K562 (cell line): Measurements from ENCODE around the gene VMP1. TPM values are rescaled to one million over a fixed set of nuclear protein-coding genes. Genes with fewer than 3 reads are reported as not detected.

Experiments used
- ATAC-seq: fragments of 200-7000 bp; cut with Tn5 transposase; 3 replicates; pipeline ENCODE4 v1.9.1; 2020; ENCODE audit warnings: moderate library complexity
- BruUV-seq: library from RNA; stranded (reverse); fragments of 400-500 nt; replicated peaks from 2 replicates; lab custom pipeline; 2021; lab: Mats Ljungman, UMichigan
- CTCF ChIA-PET: fragments of 300-600 bp; formaldehyde crosslinking; extraction: SDS; loops from one replicate; lab custom pipeline; 2021; ENCODE audit warnings: low intra/inter-chr PET ratio; lab: Yijun Ruan, JAX
- POLR2A ChIA-PET: fragments of 300-600, 350-650 bp; sonication (Branson Sonifier 250); formaldehyde crosslinking; extraction: SDS; loops from one replicate; lab custom pipeline; 2021; ENCODE audit warnings: antibody characterized with exemption, inconsistent platforms; lab: Yijun Ruan, JAX
- DNase-seq, 4 experiments: peaks; one replicate each; pipeline versions ENCODE4 v3.0.0 to v3.0.0-alpha.2; 2011 to 2018; ENCODE audit warnings: low spot score in 3 of 4, mixed read lengths in 3 of 4; ENCODE audit errors: extremely low read depth in 1 of 4
- FAIRE-seq: peaks from 2 replicates; lab custom pipeline; 2011; peaks lifted over from hg19 to GRCh38; lab: Jason Lieb, UNC
- H2AFZ ChIP-seq: 2 replicates; pipeline ENCODE4 v1.6.0; 2011; ENCODE audit warnings: low read depth, low read length, control low read depth, inconsistent platforms
- H3K27ac ChIP-seq: fragments of 200-600 bp; 3 replicates; pipeline ENCODE4 v1.8.0; 2011; ENCODE audit warnings: low read depth, mild to moderate bottlenecking, control low read depth, inconsistent platforms, low read length, moderate library complexity, mixed read lengths; ENCODE audit errors: extremely low read depth
- H3K27me3 ChIP-seq, 2 experiments: fragments of 300-600 bp in 1 of 2; 2 replicates in 1 of 2; 3 replicates in 1 of 2; pipeline versions ENCODE4 v1.6.0 to v1.8.0; 2011; ENCODE audit warnings: inconsistent platforms in 2 of 2, low read length in 2 of 2, mild to moderate bottlenecking in 1 of 2, mixed read lengths in 1 of 2, moderate library complexity in 1 of 2; ENCODE audit not compliant: control insufficient read depth in 2 of 2, insufficient read depth in 2 of 2
- H3K36me3 ChIP-seq: fragments of 300-600 bp; 3 replicates; pipeline ENCODE4 v1.8.0; 2011; ENCODE audit warnings: mild to moderate bottlenecking, low read length, inconsistent platforms; ENCODE audit not compliant: control insufficient read depth, insufficient read depth
- H3K4me1 ChIP-seq, 2 experiments: fragments of 200-600 bp in 1 of 2; replicated peaks in 1 of 2; 2 replicates in 1 of 2; 3 replicates in 1 of 2; pipeline versions ENCODE4 v1.5.1 to v1.8.0; 2011; ENCODE audit warnings: inconsistent platforms in 2 of 2, low read length in 2 of 2, mild to moderate bottlenecking in 1 of 2, mixed read lengths in 1 of 2, moderate library complexity in 1 of 2; ENCODE audit not compliant: control insufficient read depth in 2 of 2, insufficient read depth in 2 of 2
- H3K4me2 ChIP-seq: 2 replicates; pipeline ENCODE4 v1.6.1; 2011; ENCODE audit warnings: low read length, control low read depth, inconsistent platforms, mixed read lengths; ENCODE audit not compliant: insufficient read depth
- H3K4me3 ChIP-seq: fragments of 200-600 bp; sonication (generic), shearing (Covaris generic); 2 replicates; pipeline ENCODE4 v1.5.1; 2016; ENCODE audit warnings: control low read depth, inconsistent platforms
- H3K79me2 ChIP-seq: fragments of 200-600 bp; 3 replicates; pipeline ENCODE4 v1.8.0; 2011; ENCODE audit warnings: low read length, inconsistent platforms; ENCODE audit not compliant: control insufficient read depth, insufficient read depth
- H3K9ac ChIP-seq, 2 experiments: 2 replicates each; pipeline versions ENCODE4 v1.6.0 to v1.6.1; 2011; ENCODE audit warnings: low read depth in 2 of 2, low read length in 2 of 2, control low read depth in 1 of 2, inconsistent platforms in 1 of 2, mild to moderate bottlenecking in 1 of 2, mixed read lengths in 1 of 2; ENCODE audit not compliant: insufficient read depth in 1 of 2
- H3K9me1 ChIP-seq: one replicate; pipeline ENCODE4 v1.6.0; 2011; ENCODE audit warnings: inconsistent platforms, mild to moderate bottlenecking, low read length, moderate library complexity; ENCODE audit not compliant: control insufficient read depth, insufficient read depth
- H3K9me3 ChIP-seq: replicated peaks from 2 replicates; pipeline ENCODE4 v1.5.1; 2011; ENCODE audit warnings: low read depth, low read length, inconsistent platforms; ENCODE audit not compliant: control insufficient read depth, insufficient read depth
- H4K20me1 ChIP-seq: replicated peaks from 2 replicates; pipeline ENCODE4 v1.6.1; 2011; ENCODE audit warnings: low read length, inconsistent platforms, mixed read lengths; ENCODE audit not compliant: control insufficient read depth, insufficient read depth
- ARID1B ChIP-seq: fragments of 450-650 bp; IDR thresholded peaks from 2 replicates; pipeline ENCODE4 v1.6.1; 2016; ENCODE audit warnings: antibody characterized with exemption, mild to moderate bottlenecking, inconsistent platforms
- ATF7 ChIP-seq: fragments of 450-650 bp; IDR thresholded peaks from 2 replicates; pipeline ENCODE4 v1.7.1; 2014; ENCODE audit warnings: mild to moderate bottlenecking, moderate library complexity
- C11orf30 ChIP-seq: fragments of 450-650 bp; IDR thresholded peaks from 2 replicates; pipeline ENCODE4 v1.6.1; 2016; ENCODE audit warnings: low read depth, mild to moderate bottlenecking
- CEBPB ChIP-seq: fragments of 450-650 bp; IDR thresholded peaks from 2 replicates; pipeline ENCODE4 v1.6.1; 2016; ENCODE audit warnings: missing genetic modification characterization, missing compliant biosample characterization
- ELF1 ChIP-seq: fragments of 200-800 bp; sonication (Bioruptor generic); IDR thresholded peaks from 2 replicates; pipeline ENCODE4 v1.6.1; 2016; ENCODE audit warnings: missing genetic modification characterization, missing compliant biosample characterization
- ILK ChIP-seq: fragments of 450-650 bp; IDR thresholded peaks from 2 replicates; pipeline ENCODE4 v1.6.1; 2016; ENCODE audit warnings: missing genetic modification characterization, low read depth, mild to moderate bottlenecking, missing compliant biosample characterization, moderate library complexity, borderline replicate concordance
- NR2C1 ChIP-seq, 2 experiments: fragments of 450-650 bp; IDR thresholded peaks; 2 replicates each; pipeline ENCODE4 v1.6.1; 2017; ENCODE audit warnings: mild to moderate bottlenecking in 2 of 2, antibody characterized with exemption in 1 of 2, inconsistent platforms in 1 of 2, missing compliant biosample characterization in 1 of 2, missing genetic modification characterization in 1 of 2
- PTBP1 ChIP-seq: fragments of 200-400 bp; formaldehyde crosslinking; IDR thresholded peaks from 2 replicates; pipeline ENCODE4 v1.6.1; 2017; ENCODE audit warnings: low read depth, low read length
- RBM25 ChIP-seq: fragments of 200-400 bp; formaldehyde crosslinking; IDR thresholded peaks from 2 replicates; pipeline ENCODE4 v1.6.1; 2018; ENCODE audit warnings: low read length, low read depth, moderate library complexity; ENCODE audit not compliant: severe bottlenecking
- TAL1 ChIP-seq: fragments of 450-650 bp; IDR thresholded peaks from 2 replicates; pipeline ENCODE4 v1.6.1; 2016; ENCODE audit warnings: mild to moderate bottlenecking
- TARDBP ChIP-seq: fragments of 450-650 bp; IDR thresholded peaks from 2 replicates; pipeline ENCODE4 v1.6.1; 2016
- XRCC4 ChIP-seq: IDR thresholded peaks from one replicate; pipeline ENCODE4 v1.6.1; 2011; ENCODE audit not compliant: insufficient read depth, insufficient read length; ENCODE audit errors: extremely low read depth
- ZBED1 ChIP-seq: IDR thresholded peaks from 2 replicates; pipeline ENCODE4 v1.6.1; 2014
- ZNF384 ChIP-seq: IDR thresholded peaks from 2 replicates; pipeline ENCODE4 v1.6.1; 2012; ENCODE audit warnings: low read depth, low read length, improper control_type of control experiment
- ZNF766 ChIP-seq: fragments of 200-800 bp; sonication (Bioruptor generic); conservative IDR thresholded peaks from 2 replicates; pipeline ENCODE4 v1.6.1; 2016; ENCODE audit warnings: missing genetic modification characterization, missing compliant biosample characterization
- WGBS: fragments of 100-300 bp; shearing (Covaris generic); methylation state at CpG from one replicate; pipeline ENCODE4 v1.1.6; 2016; ENCODE audit warnings: low coverage, mixed read lengths; ENCODE audit not compliant: insufficient coverage; ENCODE audit errors: missing lambda C conversion rate; 5-methylcytosine and 5-hydroxymethylcytosine counted together
- in situ Hi-C: fragments of 300-500 bp; cut with MboI; formaldehyde crosslinking; loops from 4 replicates; pipeline ENCODE4 v1.15.0; 2018; ENCODE audit warnings: inconsistent platforms, mixed read lengths
- intact Hi-C: fragments of 100-400 bp; cut with micrococcal nuclease; formaldehyde crosslinking; loops from 2 replicates; pipeline ENCODE4 v1.14.2; 2022
- polyA plus RNA-seq, 8 experiments: library from polyadenylated mRNA; depleted of rRNA in 4 of 8; stranded (reverse) in 5 of 8; unstranded in 3 of 8; fragments of >200 nt; fragmentation: Nextera tagmentation in 2 of 8; fragmentation: Illumina TruSeq in 1 of 8; extraction: Ambion mirVana in 2 of 8; extraction: Trizol in 1 of 8; gene quantifications; 2 replicates each; pipeline versions ENCODE4 v1.2.1 to v1.2.3, GENCODE V29; 2011 to 2014; ENCODE audit warnings: inconsistent platforms in 1 of 8, missing spikeins in 1 of 8
- total RNA-seq, 7 experiments: library from RNA; depleted of rRNA in 6 of 7; stranded (reverse); fragments of >200 nt in 6 of 7; fragmentation: Illumina TruSeq in 2 of 7; extraction: Trizol in 2 of 7; gene quantifications; 2 replicates each; pipeline versions ENCODE4 v1.2.1 to v1.2.3, GENCODE V29; 2011 to 2021; ENCODE audit warnings: low replicate concordance in 1 of 7
- TF ChIP-seq, protein P1 (sequence below): fragments of 250-450 bp; sonication (Bioruptor Pico); IDR thresholded peaks from 2 replicates; pipeline ENCODE4 v1.5.0; 2021
- TF ChIP-seq, protein P2 (sequence below): fragments of 450-650 bp; IDR thresholded peaks from 2 replicates; pipeline ENCODE4 v1.6.1; 2018; ENCODE audit warnings: mild to moderate bottlenecking, low read depth; ENCODE audit not compliant: partially characterized antibody
- TF ChIP-seq, protein P3 (sequence below): sonication (generic); formaldehyde crosslinking; IDR thresholded peaks from 2 replicates; pipeline ENCODE4 v1.8.0; 2022; ENCODE audit warnings: missing genetic modification reagents, mild to moderate bottlenecking, borderline replicate concordance

Gene VMP1
- total and polyA plus RNA-seq, 9 of the 15 experiments (the other 6 are each of a cell fraction or from before 2014, with no cell fraction given): 123 to 304 (median 151) TPM

DNA sequence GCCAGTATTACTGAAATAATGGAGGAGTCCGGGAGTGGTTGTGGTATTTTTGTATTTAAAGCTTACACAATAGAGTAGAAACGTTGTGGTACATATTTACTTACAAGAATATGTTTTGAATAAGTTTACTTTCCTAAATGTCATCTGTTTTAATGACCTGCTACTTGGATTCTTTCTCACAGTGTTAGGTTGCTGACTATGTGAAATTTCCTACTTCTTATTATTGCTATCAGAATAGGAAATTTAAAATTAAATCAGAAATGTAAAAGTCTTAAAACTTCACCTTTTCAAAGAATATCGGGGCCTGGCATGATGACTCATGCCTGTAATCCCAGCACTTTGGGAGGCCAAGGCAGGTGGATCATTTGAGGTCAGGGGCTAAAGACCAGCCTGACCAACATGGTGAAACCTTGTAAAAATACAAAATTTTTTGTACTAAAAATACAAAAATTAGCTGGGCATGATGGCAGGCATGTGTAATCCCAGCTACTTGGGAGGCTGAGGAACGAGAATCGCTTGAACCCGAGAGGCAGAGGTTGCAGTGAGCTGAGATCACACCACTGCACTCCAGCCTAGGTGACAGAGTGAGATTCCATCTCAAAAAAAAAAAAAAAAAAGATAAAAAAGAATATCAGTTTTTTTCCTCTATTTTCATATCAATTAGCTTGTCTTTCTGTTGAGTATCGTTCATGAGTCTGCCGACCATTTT lies 77.8 kb downstream of the VMP1 start:
- Histone ChIP-seq H3K4me2 (no peak overlapping the region), H3K4me1 (peaks cover 35 to 47% of the 10 kb centered on the region in 2 experiments), H4K20me1 (no peaks in the 10 kb centered on the region), H3K4me3 (no peak overlapping the region), H3K79me2 (peaks cover 29% of the 10 kb centered on the region; the same call in 2 of the 3 replicates), H3K27ac (peak overlapping the region; percentile 92), H2AFZ (no peak overlapping the region), H3K9ac (peak overlapping the region in 1 of 2 experiments; percentile 82; a peak in 2 of 4 replicates), H3K9me3 (no peaks in the 10 kb centered on the region; the same call in 1 of the 2 replicates), H3K27me3 (no peaks in the 10 kb centered on the region), H3K9me1 (no peaks in the 10 kb centered on the region), H3K36me3 (0 out of 3 replicates have a peak, but pooled peaks cover 3% of the 10 kb centered on the region)
- ATAC-seq (peak; percentile 47), FAIRE-seq (peak; percentile 61), DNase-seq (peak in 1 of 4 experiments; percentile 51)
- 2% methylated on average over 8 of the region's 8 CpGs for WGBS
- in situ Hi-C loops: loop anchor here (5.0 kb wide), 1 partner anchor 52 kb away; no protein-coding TSS in a partner anchor
- CTCF ChIA-PET: no interaction called here
- POLR2A ChIA-PET: interaction anchor here (1.1 to 5.1 kb wide), 6 partner anchors 24 to 59 kb away, joined by 3 to 44 read pairs (median 4); no protein-coding TSS in a partner anchor
- no TSS peak for BruUV-seq
- intact Hi-C loops: loop anchor here (2.0 kb wide), 1 partner anchor 32 kb away; no protein-coding TSS in a partner anchor
- TF ChIP-seq XRCC4 (no peak), ZNF384 (peak; percentile 64), NR2C1 (IDR thresholded peaks at IDR 0.05) (peak; percentile 51; the same call in 1 of the 2 replicates), NR2C1 (tag; IDR thresholded peaks at IDR 0.05) (peak; percentile 59; the same call in 1 of the 2 replicates), TARDBP (no peak), PTBP1 (no peak), RBM25 (no peak), CEBPB (no peak), ELF1 (tag) (no peak), ATF7 (peak; percentile 38; the same call in 1 of the 2 replicates), ZNF766 (CRISPR knock-in tag) (peak; percentile 34; the same call in 1 of the 2 replicates), ILK (no peak), ARID1B (peak; percentile 63), ZBED1 (no peak), C11orf30 (peak; percentile 76), TAL1 (no peak)
- TF ChIP-seq, protein P1, sequence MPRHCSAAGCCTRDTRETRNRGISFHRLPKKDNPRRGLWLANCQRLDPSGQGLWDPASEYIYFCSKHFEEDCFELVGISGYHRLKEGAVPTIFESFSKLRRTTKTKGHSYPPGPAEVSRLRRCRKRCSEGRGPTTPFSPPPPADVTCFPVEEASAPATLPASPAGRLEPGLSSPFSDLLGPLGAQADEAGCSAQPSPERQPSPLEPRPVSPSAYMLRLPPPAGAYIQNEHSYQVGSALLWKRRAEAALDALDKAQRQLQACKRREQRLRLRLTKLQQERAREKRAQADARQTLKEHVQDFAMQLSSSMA (CRISPR knock-in tag): no peak
- TF ChIP-seq, protein P2, sequence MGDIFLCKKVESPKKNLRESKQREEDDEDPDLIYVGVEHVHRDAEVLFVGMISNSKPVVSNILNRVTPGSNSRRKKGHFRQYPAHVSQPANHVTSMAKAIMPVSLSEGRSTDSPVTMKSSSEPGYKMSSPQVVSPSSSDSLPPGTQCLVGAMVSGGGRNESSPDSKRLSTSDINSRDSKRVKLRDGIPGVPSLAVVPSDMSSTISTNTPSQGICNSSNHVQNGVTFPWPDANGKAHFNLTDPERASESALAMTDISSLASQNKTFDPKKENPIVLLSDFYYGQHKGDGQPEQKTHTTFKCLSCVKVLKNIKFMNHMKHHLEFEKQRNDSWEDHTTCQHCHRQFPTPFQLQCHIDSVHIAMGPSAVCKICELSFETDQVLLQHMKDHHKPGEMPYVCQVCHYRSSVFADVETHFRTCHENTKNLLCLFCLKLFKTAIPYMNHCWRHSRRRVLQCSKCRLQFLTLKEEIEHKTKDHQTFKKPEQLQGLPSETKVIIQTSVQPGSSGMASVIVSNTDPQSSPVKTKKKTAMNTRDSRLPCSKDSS: no peak
- TF ChIP-seq, protein P3, sequence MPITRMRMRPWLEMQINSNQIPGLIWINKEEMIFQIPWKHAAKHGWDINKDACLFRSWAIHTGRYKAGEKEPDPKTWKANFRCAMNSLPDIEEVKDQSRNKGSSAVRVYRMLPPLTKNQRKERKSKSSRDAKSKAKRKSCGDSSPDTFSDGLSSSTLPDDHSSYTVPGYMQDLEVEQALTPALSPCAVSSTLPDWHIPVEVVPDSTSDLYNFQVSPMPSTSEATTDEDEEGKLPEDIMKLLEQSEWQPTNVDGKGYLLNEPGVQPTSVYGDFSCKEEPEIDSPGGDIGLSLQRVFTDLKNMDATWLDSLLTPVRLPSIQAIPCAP (CRISPR knock-in tag): no peak
